H9 (cell line): ENCODE measurements around the gene PEX5L. TPM values are rescaled to one million over a fixed set of nuclear protein-coding genes. Genes with fewer than 3 reads are reported as not detected.

Source experiments
- DNase-seq: peaks from one replicate; pipeline ENCODE4 v3.0.0-alpha.2; 2017
- H2AFZ ChIP-seq: one replicate; pipeline ENCODE4 v1.6.1; 2013; ENCODE audit warnings: mild to moderate bottlenecking, low read length, control low read depth, moderate library complexity
- H2AK5ac ChIP-seq: 2 replicates; pipeline ENCODE4 v1.6.1; 2013; ENCODE audit warnings: low read length, control low read depth, mixed read lengths; ENCODE audit not compliant: insufficient read length
- H2BK120ac ChIP-seq: one replicate; pipeline ENCODE4 v1.6.1; 2013; ENCODE audit warnings: low read depth, mild to moderate bottlenecking, low read length, control low read depth, inconsistent platforms; ENCODE audit not compliant: poor library complexity, severe bottlenecking
- H2BK12ac ChIP-seq: 2 replicates; pipeline ENCODE4 v1.6.1; 2013; ENCODE audit warnings: low read length, control low read depth, mixed read lengths, low read depth; ENCODE audit not compliant: insufficient read length
- H2BK15ac ChIP-seq: 2 replicates; pipeline ENCODE4 v1.6.1; 2013; ENCODE audit warnings: low read depth, low read length, control low read depth
- H2BK20ac ChIP-seq: one replicate; pipeline ENCODE4 v1.6.1; 2013; ENCODE audit warnings: low read depth, mild to moderate bottlenecking, low read length, control low read depth, inconsistent platforms; ENCODE audit not compliant: poor library complexity, severe bottlenecking
- H2BK5ac ChIP-seq: 2 replicates; pipeline ENCODE4 v1.6.1; 2013; ENCODE audit warnings: low read length, control low read depth, mixed read lengths; ENCODE audit not compliant: insufficient read length
- H3K14ac ChIP-seq: 2 replicates; pipeline ENCODE4 v1.6.1; 2013; ENCODE audit warnings: low read length, control low read depth; ENCODE audit not compliant: insufficient read depth
- H3K18ac ChIP-seq: 2 replicates; pipeline ENCODE4 v1.6.1; 2013; ENCODE audit warnings: low read depth, mild to moderate bottlenecking, mixed read lengths, low read length, control low read depth; ENCODE audit not compliant: insufficient read length
- H3K23ac ChIP-seq: 2 replicates; pipeline ENCODE4 v1.6.1; 2013; ENCODE audit warnings: low read length, control low read depth, mixed read lengths, low read depth; ENCODE audit not compliant: insufficient read length
- H3K23me2 ChIP-seq: 2 replicates; pipeline ENCODE4 v1.6.1; 2013; ENCODE audit warnings: low read depth, mild to moderate bottlenecking, mixed read lengths, low read length, control low read depth; ENCODE audit not compliant: insufficient read length, poor library complexity, severe bottlenecking
- H3K27ac ChIP-seq: 2 replicates; pipeline ENCODE4 v1.5.1; 2013; ENCODE audit warnings: low read length, control low read depth, mixed read lengths, low read depth; ENCODE audit not compliant: insufficient read length
- H3K27me3 ChIP-seq: 2 replicates; pipeline ENCODE4 v1.6.1; 2013; ENCODE audit warnings: low read length, control low read depth, inconsistent platforms; ENCODE audit not compliant: insufficient read depth
- H3K4ac ChIP-seq: 2 replicates; pipeline ENCODE4 v1.6.1; 2013; ENCODE audit warnings: low read depth, mild to moderate bottlenecking, control low read depth, inconsistent platforms, low read length, moderate library complexity
- H3K4me1 ChIP-seq: 2 replicates; pipeline ENCODE4 v1.6.1; 2013; ENCODE audit warnings: low read length, control low read depth, inconsistent platforms; ENCODE audit not compliant: insufficient read depth
- H3K4me2 ChIP-seq: 2 replicates; pipeline ENCODE4 v1.6.1; 2013; ENCODE audit warnings: low read length, control low read depth, mixed read lengths; ENCODE audit not compliant: insufficient read length, insufficient read depth
- H3K56ac ChIP-seq: 2 replicates; pipeline ENCODE4 v1.6.1; 2013; ENCODE audit warnings: low read depth, mild to moderate bottlenecking, mixed read lengths, low read length, control low read depth; ENCODE audit not compliant: insufficient read length
- H3K79me1 ChIP-seq: 2 replicates; pipeline ENCODE4 v1.6.1; 2013; ENCODE audit warnings: low read depth, mild to moderate bottlenecking, moderate library complexity, low read length, control low read depth, inconsistent platforms; ENCODE audit not compliant: insufficient read depth, poor library complexity, severe bottlenecking
- H3K79me2 ChIP-seq: 2 replicates; pipeline ENCODE4 v1.6.1; 2013; ENCODE audit warnings: low read length, control low read depth, inconsistent platforms; ENCODE audit not compliant: insufficient read depth
- H3K9ac ChIP-seq: 2 replicates; pipeline ENCODE4 v1.6.1; 2013; ENCODE audit warnings: low read length, control low read depth, mixed read lengths; ENCODE audit not compliant: insufficient read length; ENCODE audit errors: extremely low read depth
- H3K9me3 ChIP-seq: one replicate; pipeline ENCODE4 v1.6.1; 2013; ENCODE audit warnings: low read depth, low read length, inconsistent platforms; ENCODE audit not compliant: control insufficient read depth
- H3T11ph ChIP-seq: one replicate; pipeline ENCODE4 v1.6.1; 2013; ENCODE audit warnings: mild to moderate bottlenecking, low read length, control low read depth, inconsistent platforms
- H4K20me1 ChIP-seq: one replicate; pipeline ENCODE4 v1.6.1; 2013; ENCODE audit not compliant: control insufficient read depth, insufficient read length, insufficient read depth
- H4K5ac ChIP-seq: 2 replicates; pipeline ENCODE4 v1.6.1; 2013; ENCODE audit warnings: low read depth, mild to moderate bottlenecking, mixed read lengths, low read length, control low read depth; ENCODE audit not compliant: insufficient read length
- H4K8ac ChIP-seq: replicated peaks from 2 replicates; pipeline ENCODE4 v1.6.1; 2013; ENCODE audit warnings: low read length, control low read depth, mixed read lengths, low read depth; ENCODE audit not compliant: insufficient read length
- H4K91ac ChIP-seq: 2 replicates; pipeline ENCODE4 v1.6.1; 2013; ENCODE audit warnings: low read depth, mild to moderate bottlenecking, moderate library complexity, mixed read lengths, low read length, control low read depth; ENCODE audit not compliant: insufficient read length
- H3K27ac Mint-ChIP-seq, 3 experiments: 2 replicates in 2 of 3; 3 replicates in 1 of 3; pipeline ENCODE4 v1.8.0; 2020 to 2021; ENCODE audit warnings: mixed read lengths in 3 of 3, mild to moderate bottlenecking in 1 of 3, moderate library complexity in 1 of 3
- H3K27me3 Mint-ChIP-seq: 2 replicates; pipeline ENCODE4 v1.8.0; 2021; ENCODE audit warnings: low read depth, mild to moderate bottlenecking, moderate library complexity, mixed read lengths
- H3K36me3 Mint-ChIP-seq, 3 experiments: 2 replicates in 2 of 3; 3 replicates in 1 of 3; pipeline ENCODE4 v1.8.0; 2020 to 2021; ENCODE audit warnings: low read depth in 3 of 3, mixed read lengths in 3 of 3; ENCODE audit not compliant: insufficient read depth in 1 of 3
- H3K4me1 Mint-ChIP-seq, 2 experiments: 2 replicates each; pipeline ENCODE4 v1.8.0; 2020; ENCODE audit warnings: mixed read lengths in 2 of 2
- H3K4me3 Mint-ChIP-seq, 2 experiments: 2 replicates in 1 of 2; 3 replicates in 1 of 2; pipeline ENCODE4 v1.8.0; 2020 to 2021; ENCODE audit warnings: mild to moderate bottlenecking in 2 of 2, mixed read lengths in 2 of 2, moderate library complexity in 1 of 2
- H3K9me3 Mint-ChIP-seq, 2 experiments: 2 replicates in 1 of 2; 3 replicates in 1 of 2; pipeline ENCODE4 v1.8.0; 2020; ENCODE audit warnings: mild to moderate bottlenecking in 2 of 2, mixed read lengths in 2 of 2, moderate library complexity in 1 of 2
- WGBS: extraction: QIAGEN DNeasy Blood & Tissue Kit; methylation state at CpG from one replicate; pipeline ENCODE4 v1.1.7; 2013; ENCODE audit warnings: missing lambda C conversion rate, low lambda C conversion rate, mixed read lengths; ENCODE audit not compliant: insufficient read length; ENCODE audit errors: extremely low coverage; 5-methylcytosine and 5-hydroxymethylcytosine counted together
- total RNA-seq: library from RNA; stranded (reverse); gene quantifications from 2 replicates; pipeline ENCODE4 v1.2.1, GENCODE V29; 2021
- TF ChIP-seq, protein P1 (sequence below): fragments of 200-600 bp; sonication (generic); conservative IDR thresholded peaks from 3 replicates; pipeline ENCODE4 v1.8.0; 2021; ENCODE audit warnings: antibody characterized with exemption, mild to moderate bottlenecking

PEX5L gene
- total RNA-seq, 1 experiment from 2014 or later: 0.85 TPM

GRCh38 chr3:179957264-179957845 is 79.4 kb downstream of the PEX5L start:
- Histone ChIP-seq H3K14ac (no peak overlapping the region), H2BK120ac (no peak overlapping the region), H2AFZ (no peak overlapping the region), H3K9me3 (no peaks in the 10 kb centered on the region), H2BK5ac (no peak overlapping the region), H4K20me1 (no peaks in the 10 kb centered on the region), H4K91ac (no peak overlapping the region), H4K8ac (no peak overlapping the region), H3K27me3 (no peaks in the 10 kb centered on the region), H3T11ph (no peak overlapping the region), H3K79me2 (no peaks in the 10 kb centered on the region), H2BK15ac (no peak overlapping the region), H3K56ac (no peak overlapping the region), H3K4ac (no peak overlapping the region), H3K4me2 (no peak overlapping the region), H3K4me1 (no peaks in the 10 kb centered on the region), H3K23ac (no peak overlapping the region), H3K79me1 (no peaks in the 10 kb centered on the region), H3K27ac (no peak overlapping the region), H2BK20ac (no peak overlapping the region), H3K23me2 (no peaks in the 10 kb centered on the region), H3K9ac (no peak overlapping the region), H2BK12ac (no peak overlapping the region), H3K18ac (no peak overlapping the region), H4K5ac (no peak overlapping the region), H2AK5ac (no peak overlapping the region)
- Mint-ChIP-seq H3K27me3 (no peaks in the 10 kb centered on the region), H3K36me3 (no peaks in the 10 kb centered on the region; a peak in 1 of 7 replicates), H3K4me3 (no peak overlapping the region), H3K9me3 (0 out of 5 replicates have a peak, but pooled peaks cover 0 to 2% of the 10 kb centered on the region in 2 experiments), H3K27ac (peak overlapping the region in 1 of 3 experiments; percentile 19; a peak in 2 of 7 replicates), H3K4me1 (peaks cover 10% of the 10 kb centered on the region in 2 experiments; a peak in 3 of 4 replicates)
- TF ChIP-seq, protein P1, sequence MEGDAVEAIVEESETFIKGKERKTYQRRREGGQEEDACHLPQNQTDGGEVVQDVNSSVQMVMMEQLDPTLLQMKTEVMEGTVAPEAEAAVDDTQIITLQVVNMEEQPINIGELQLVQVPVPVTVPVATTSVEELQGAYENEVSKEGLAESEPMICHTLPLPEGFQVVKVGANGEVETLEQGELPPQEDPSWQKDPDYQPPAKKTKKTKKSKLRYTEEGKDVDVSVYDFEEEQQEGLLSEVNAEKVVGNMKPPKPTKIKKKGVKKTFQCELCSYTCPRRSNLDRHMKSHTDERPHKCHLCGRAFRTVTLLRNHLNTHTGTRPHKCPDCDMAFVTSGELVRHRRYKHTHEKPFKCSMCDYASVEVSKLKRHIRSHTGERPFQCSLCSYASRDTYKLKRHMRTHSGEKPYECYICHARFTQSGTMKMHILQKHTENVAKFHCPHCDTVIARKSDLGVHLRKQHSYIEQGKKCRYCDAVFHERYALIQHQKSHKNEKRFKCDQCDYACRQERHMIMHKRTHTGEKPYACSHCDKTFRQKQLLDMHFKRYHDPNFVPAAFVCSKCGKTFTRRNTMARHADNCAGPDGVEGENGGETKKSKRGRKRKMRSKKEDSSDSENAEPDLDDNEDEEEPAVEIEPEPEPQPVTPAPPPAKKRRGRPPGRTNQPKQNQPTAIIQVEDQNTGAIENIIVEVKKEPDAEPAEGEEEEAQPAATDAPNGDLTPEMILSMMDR: no peak
- DNase-seq: no peak
- no CpG with 5 or more reads among the region's 2 CpGs for WGBS
